ENCODE results near the gene TMEM69.

- TF ChIP-seq EGR1 (IDR thresholded peaks at IDR 0.05; ENCODE audit: low read depth in 2 of 2) (no peak), YY1 (IDR thresholded peaks at IDR 0.05) (no peak), JUND (IDR thresholded peaks at IDR 0.05) (no peak)
- TF ChIP-seq, protein P1, sequence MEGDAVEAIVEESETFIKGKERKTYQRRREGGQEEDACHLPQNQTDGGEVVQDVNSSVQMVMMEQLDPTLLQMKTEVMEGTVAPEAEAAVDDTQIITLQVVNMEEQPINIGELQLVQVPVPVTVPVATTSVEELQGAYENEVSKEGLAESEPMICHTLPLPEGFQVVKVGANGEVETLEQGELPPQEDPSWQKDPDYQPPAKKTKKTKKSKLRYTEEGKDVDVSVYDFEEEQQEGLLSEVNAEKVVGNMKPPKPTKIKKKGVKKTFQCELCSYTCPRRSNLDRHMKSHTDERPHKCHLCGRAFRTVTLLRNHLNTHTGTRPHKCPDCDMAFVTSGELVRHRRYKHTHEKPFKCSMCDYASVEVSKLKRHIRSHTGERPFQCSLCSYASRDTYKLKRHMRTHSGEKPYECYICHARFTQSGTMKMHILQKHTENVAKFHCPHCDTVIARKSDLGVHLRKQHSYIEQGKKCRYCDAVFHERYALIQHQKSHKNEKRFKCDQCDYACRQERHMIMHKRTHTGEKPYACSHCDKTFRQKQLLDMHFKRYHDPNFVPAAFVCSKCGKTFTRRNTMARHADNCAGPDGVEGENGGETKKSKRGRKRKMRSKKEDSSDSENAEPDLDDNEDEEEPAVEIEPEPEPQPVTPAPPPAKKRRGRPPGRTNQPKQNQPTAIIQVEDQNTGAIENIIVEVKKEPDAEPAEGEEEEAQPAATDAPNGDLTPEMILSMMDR (IDR thresholded peaks at IDR 0.05; ENCODE audit: low read depth, low read length, missing input control) = no peak
Observed at GRCh38 chr1:45721207-45721606, 33.2 kb downstream of the TMEM69 start.

Measured in liver (tissue), 3 donors.